GM19467 (cell line): Measurements from ENCODE around the gene APOC4.

Experiments used
- ATAC-seq: cut with Tn5 transposase; IDR thresholded peaks from one replicate; pipeline ENCODE4 v1.9.1; 2021; ENCODE audit warnings: mild to moderate bottlenecking, moderate library complexity; ENCODE audit not compliant: unreplicated experiment

The APOC4 gene

DNA sequence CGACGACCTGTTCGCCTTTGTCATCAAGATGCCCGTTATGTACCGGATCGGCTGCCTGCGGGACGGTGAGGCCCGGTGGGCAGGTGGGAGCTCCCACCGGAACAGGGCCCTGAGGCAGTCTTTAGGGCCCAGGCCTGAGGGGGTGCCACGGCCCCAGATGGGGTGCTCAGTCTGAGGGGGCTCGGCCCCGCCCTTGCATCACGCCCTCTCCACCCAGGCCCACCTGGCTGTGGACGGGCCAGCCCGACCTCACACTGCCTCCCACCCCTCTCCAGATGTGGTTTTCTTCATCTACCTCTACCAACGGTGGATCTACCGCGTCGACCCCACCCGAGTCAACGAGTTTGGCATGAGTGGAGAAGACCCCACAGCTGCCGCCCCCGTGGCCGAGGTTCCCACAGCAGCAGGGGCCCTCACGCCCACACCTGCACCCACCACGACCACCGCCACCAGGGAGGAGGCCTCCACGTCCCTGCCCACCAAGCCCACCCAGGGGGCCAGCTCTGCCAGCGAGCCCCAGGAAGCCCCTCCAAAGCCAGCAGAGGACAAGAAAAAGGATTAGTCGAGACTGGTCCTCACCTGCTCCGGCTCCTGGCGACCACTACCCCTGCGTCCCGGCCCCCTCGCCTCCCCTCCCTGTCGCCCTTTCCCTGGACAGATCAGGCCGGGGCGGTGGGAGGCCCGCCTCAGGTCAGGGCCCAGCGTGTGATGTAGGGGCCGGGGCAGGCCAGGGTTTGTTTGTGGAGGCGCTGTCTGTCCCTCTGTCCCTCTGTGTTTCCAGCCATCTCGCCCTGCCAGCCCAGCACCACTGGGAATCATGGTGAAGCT lies 50.5 kb downstream of the APOC4 start:
- no peak for ATAC-seq

GRCh38 chr19:44993526-44993925 lies 51.5 kb downstream of the APOC4 start:
- ATAC-seq: no peak

DNA sequence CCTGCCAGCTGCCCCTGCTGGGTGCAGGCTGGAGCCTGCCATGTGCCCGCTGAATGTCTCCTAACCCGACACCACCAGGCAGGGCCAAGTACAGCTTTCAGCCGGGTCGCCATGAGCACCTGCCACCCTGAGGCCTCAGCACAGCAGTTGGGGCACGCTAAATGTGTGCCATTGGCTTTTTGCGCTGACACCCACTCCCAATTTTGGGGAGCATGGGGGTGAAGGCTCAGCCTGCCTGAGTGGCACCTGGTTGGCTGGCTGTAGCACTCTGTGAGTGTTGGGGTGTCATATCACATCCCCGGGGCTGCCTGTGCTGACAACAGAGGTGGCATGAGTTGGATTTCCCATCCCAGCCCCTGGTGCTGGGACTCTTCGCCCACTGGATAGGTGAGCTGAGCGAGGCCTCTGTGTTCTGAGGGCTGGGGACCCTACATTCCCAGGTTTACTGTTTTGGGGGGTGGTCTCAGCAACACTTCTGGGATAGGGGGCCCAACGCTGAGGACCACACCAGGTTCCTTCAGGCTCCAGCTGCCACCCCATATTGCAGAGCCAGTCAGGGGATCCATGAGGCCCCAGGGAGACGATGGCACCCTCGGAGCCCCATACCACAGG lies 52.0 kb downstream of the APOC4 start:
- ATAC-seq: no peak
